ENCODE data around the gene SEBOX.

DNA sequence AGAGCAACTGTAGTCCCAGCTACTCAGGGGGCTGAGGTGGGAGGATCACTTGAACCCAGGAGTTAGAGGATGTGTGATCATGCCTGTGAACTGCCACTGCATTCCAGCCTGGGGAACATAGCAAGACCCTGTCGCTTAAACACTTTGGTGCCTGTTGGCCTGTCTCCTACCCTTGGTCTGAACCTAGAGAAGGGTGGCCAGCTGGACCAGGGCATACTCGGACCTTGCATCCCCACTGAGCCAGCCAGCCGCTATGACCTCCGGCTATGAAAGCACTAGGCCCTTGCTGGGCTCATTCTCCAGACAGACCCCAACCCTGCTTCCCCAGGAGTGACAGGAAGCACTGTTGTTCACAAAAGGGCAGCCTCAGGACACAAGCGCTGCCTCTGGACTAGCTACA, 34.3 kb downstream of the SEBOX start:
- no peak for TF ChIP-seq POLR2A (IDR thresholded peaks at IDR 0.05)
- TF ChIP-seq, protein P1, sequence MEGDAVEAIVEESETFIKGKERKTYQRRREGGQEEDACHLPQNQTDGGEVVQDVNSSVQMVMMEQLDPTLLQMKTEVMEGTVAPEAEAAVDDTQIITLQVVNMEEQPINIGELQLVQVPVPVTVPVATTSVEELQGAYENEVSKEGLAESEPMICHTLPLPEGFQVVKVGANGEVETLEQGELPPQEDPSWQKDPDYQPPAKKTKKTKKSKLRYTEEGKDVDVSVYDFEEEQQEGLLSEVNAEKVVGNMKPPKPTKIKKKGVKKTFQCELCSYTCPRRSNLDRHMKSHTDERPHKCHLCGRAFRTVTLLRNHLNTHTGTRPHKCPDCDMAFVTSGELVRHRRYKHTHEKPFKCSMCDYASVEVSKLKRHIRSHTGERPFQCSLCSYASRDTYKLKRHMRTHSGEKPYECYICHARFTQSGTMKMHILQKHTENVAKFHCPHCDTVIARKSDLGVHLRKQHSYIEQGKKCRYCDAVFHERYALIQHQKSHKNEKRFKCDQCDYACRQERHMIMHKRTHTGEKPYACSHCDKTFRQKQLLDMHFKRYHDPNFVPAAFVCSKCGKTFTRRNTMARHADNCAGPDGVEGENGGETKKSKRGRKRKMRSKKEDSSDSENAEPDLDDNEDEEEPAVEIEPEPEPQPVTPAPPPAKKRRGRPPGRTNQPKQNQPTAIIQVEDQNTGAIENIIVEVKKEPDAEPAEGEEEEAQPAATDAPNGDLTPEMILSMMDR (IDR thresholded peaks at IDR 0.05), result no peak

Measured in heart left ventricle (tissue), 13 donors.